IPS DF 6.9 (cell line): ENCODE measurements around the gene PBX2.

Source experiments
- DNase-seq: peaks from one replicate; pipeline ENCODE4 v3.0.0-alpha.2; 2013; ENCODE audit warnings: low read depth, low spot score
- H3K27ac ChIP-seq: one replicate; pipeline ENCODE4 v1.5.1; 2013; ENCODE audit warnings: low read length, control low read depth
- H3K27me3 ChIP-seq: 2 replicates; pipeline ENCODE4 v1.6.1; 2013; ENCODE audit warnings: mild to moderate bottlenecking, low read length; ENCODE audit not compliant: control insufficient read depth, insufficient read depth
- H3K36me3 ChIP-seq: 2 replicates; pipeline ENCODE4 v1.6.1; 2013; ENCODE audit warnings: low read length; ENCODE audit not compliant: control insufficient read depth, insufficient read depth
- H3K4me1 ChIP-seq: 2 replicates; pipeline ENCODE4 v1.6.1; 2013; ENCODE audit warnings: low read length; ENCODE audit not compliant: control insufficient read depth, insufficient read depth
- H3K4me3 ChIP-seq: 2 replicates; pipeline ENCODE4 v1.5.1; 2013; ENCODE audit warnings: mild to moderate bottlenecking, low read length
- H3K9me3 ChIP-seq: 2 replicates; pipeline ENCODE4 v1.6.1; 2013; ENCODE audit warnings: low read length, inconsistent platforms; ENCODE audit not compliant: control insufficient read depth, insufficient read depth
- WGBS: extraction: QIAGEN DNeasy Blood & Tissue Kit; methylation state at CpG from one replicate; pipeline ENCODE4 v1.1.7; 2013; ENCODE audit warnings: mixed read lengths, missing lambda C conversion rate; ENCODE audit not compliant: insufficient read length, insufficient coverage; 5-methylcytosine and 5-hydroxymethylcytosine counted together

The PBX2 gene

DNA sequence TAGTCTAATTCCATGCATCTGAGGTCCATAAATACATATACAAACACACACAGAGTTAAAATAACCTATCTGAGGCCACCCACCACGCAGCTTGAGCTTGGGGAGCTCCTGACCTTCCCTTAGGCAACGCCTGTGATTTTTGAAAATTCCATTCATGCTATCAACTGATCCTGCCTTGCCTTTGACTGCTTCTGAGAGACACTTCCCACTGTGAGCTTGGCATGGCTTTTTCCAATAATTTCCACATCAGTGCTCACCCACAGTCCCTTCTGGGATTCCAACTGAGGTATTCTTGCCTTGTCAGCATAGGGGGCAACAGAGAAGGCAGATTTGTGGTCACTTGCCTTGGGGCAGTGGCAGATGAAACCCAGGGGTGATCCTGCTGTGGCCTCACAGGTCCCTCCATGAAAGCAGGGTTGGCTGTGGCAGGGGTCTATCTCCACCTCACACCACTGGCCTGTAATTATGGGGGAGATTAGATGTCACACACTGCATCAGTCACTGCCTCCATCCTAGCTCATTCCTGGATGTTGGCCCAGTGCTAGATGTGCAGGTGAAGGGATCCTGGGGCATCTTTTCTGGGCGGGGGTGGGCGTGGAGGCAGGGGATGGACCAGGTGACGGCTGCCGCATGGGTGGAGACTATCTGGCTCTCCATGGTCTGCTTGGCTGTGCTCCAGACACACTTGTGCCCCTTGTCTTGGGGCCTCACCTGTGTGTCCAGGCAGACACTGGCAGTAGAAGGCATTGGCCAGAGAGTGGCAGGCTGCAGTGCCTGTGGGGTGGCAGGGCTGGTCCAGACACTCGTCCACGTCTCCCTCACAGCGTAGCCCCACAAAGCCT is 13.6 kb upstream of the PBX2 start:
- no CpG with 5 or more reads among the region's 9 CpGs for WGBS
- no peak for DNase-seq
- H3K9me3 ChIP-seq: no peaks in the 10 kb centered on the region
- H3K4me1 ChIP-seq: no peaks in the 10 kb centered on the region; the same call in 1 of the 2 replicates
- H3K36me3 ChIP-seq: no peaks in the 10 kb centered on the region
- no peak overlapping the region for H3K4me3 ChIP-seq
- H3K27ac ChIP-seq: no peak overlapping the region
- H3K27me3 ChIP-seq: no peaks in the 10 kb centered on the region

GRCh38 chr6:32202186-32202585 is 12.2 kb upstream of the PBX2 start:
- no peak for DNase-seq
- Histone ChIP-seq H3K4me1 (peaks cover 2% of the 10 kb centered on the region), H3K27ac (no peak overlapping the region), H3K27me3 (no peaks in the 10 kb centered on the region), H3K36me3 (no peaks in the 10 kb centered on the region), H3K4me3 (no peak overlapping the region), H3K9me3 (no peaks in the 10 kb centered on the region)
- no CpG with 5 or more reads among the region's 9 CpGs for WGBS

GRCh38 chr6:32200711-32201475 is 10.9 kb upstream of the PBX2 start:
- no peaks in the 10 kb centered on the region for H3K36me3 ChIP-seq
- peaks cover 7% of the 10 kb centered on the region for H3K4me1 ChIP-seq
- WGBS: no CpG with 5 or more reads among the region's 13 CpGs
- no peak overlapping the region for H3K27ac ChIP-seq
- no peaks in the 10 kb centered on the region for H3K27me3 ChIP-seq
- H3K4me3 ChIP-seq: no peak overlapping the region
- no peak for DNase-seq
- no peaks in the 10 kb centered on the region for H3K9me3 ChIP-seq

- whole genome bisulfite sequencing: no CpG with 5 or more reads among the region's 17 CpGs
- no peak for DNase-seq
- no peaks in the 10 kb centered on the region for H3K27me3 ChIP-seq
These were observed 8.9 kb upstream of the PBX2 start for GRCh38 chr6:32198866-32199265.

GRCh38 chr6:32198345-32198696 is 8.3 kb upstream of the PBX2 start:
- Histone ChIP-seq H3K4me1 (peaks cover 8% of the 10 kb centered on the region; the same call in 1 of the 2 replicates), H3K9me3 (no peaks in the 10 kb centered on the region), H3K36me3 (no peaks in the 10 kb centered on the region), H3K4me3 (no peak overlapping the region), H3K27me3 (no peaks in the 10 kb centered on the region), H3K27ac (no peak overlapping the region)
- no CpG with 5 or more reads among the region's 3 CpGs for WGBS
- DNase-seq: no peak

More at GRCh38 chr6:32198866-32199265, 8.9 kb upstream of the PBX2 start:
- H3K4me3 ChIP-seq: no peak overlapping the region
- no peaks in the 10 kb centered on the region for H3K36me3 ChIP-seq
- peaks cover 8% of the 10 kb centered on the region; the same call in 1 of the 2 replicates for H3K4me1 ChIP-seq
- H3K9me3 ChIP-seq: no peaks in the 10 kb centered on the region
- H3K27ac ChIP-seq: no peak overlapping the region

DNA sequence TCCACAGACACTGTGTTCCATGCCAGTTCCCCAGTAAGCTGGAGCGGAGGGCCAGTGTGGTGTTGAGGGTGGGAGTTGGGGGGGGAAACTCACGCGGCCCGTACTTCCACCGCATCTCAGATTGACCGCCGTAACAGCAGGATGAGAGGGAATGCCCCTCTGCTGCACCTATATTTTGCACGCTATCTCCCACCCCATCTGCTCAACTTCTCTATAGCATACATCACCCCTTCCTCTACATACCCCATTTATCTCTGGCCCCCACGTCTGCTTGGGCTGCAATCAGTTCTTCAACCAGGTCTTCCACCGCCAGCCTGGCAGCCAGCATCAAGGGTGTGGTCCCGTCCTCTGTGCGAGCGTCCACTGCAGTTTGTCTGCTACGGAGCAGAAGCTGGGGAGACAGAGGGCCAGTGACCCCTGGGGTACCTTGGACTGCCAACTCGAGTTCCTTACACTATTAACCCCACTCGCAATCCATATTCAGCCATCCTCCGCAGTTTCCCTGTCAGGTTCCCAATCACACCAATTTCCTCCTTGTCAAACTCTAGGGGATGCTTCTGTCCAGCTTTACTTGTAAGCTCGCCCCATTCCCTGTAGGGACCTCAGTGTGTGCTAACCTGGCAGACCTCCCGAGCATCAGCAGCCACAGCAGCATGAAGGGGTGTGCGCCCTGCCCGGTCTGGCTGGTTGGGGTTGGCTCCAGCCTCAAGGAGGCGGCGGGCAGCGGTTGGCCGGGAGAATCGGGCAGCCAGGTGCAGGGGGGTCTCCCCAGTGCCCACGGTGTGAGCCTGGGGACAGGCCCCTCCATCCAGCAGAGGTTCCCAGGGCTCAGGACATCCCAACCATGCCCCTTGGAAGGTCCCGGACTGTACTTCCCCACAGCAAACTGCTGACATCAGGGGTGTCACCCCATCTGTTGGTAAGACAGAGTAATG is 6.9 kb upstream of the PBX2 start:
- WGBS: no CpG with 5 or more reads among the region's 28 CpGs

GRCh38 chr6:32195902-32196681 is 6.1 kb upstream of the PBX2 start:
- H3K36me3 ChIP-seq: no peaks in the 10 kb centered on the region

More for the DNA sequence above, 6.9 kb upstream of the PBX2 start:
- Histone ChIP-seq H3K27me3 (no peaks in the 10 kb centered on the region), H3K27ac (no peak overlapping the region), H3K4me3 (peak overlapping the region; percentile 78; the same call in 1 of the 2 replicates), H3K9me3 (no peaks in the 10 kb centered on the region), H3K36me3 (no peaks in the 10 kb centered on the region), H3K4me1 (peaks cover 11% of the 10 kb centered on the region)
- no peak for DNase-seq

GRCh38 chr6:32195652-32195901 is 5.6 kb upstream of the PBX2 start:
- WGBS: no CpG with 5 or more reads among the region's 25 CpGs
- H3K27me3 ChIP-seq: no peaks in the 10 kb centered on the region
- no peak overlapping the region for H3K27ac ChIP-seq
- no peaks in the 10 kb centered on the region for H3K36me3 ChIP-seq
- no peaks in the 10 kb centered on the region for H3K9me3 ChIP-seq
- H3K4me3 ChIP-seq: peak overlapping the region; percentile 78; the same call in 1 of the 2 replicates
- peaks cover 15% of the 10 kb centered on the region for H3K4me1 ChIP-seq
- peak; percentile 99 for DNase-seq

More at GRCh38 chr6:32195902-32196681, 6.1 kb upstream of the PBX2 start:
- H3K27me3 ChIP-seq: no peaks in the 10 kb centered on the region
- H3K27ac ChIP-seq: no peak overlapping the region
- peak overlapping the region; percentile 78 for H3K4me3 ChIP-seq
- no CpG with 5 or more reads among the region's 58 CpGs for WGBS
- H3K4me1 ChIP-seq: peaks cover 13% of the 10 kb centered on the region
- no peak for DNase-seq
- H3K9me3 ChIP-seq: no peaks in the 10 kb centered on the region

- peaks cover 15% of the 10 kb centered on the region for H3K4me1 ChIP-seq
- DNase-seq: no peak
- WGBS: no CpG with 5 or more reads among the region's 15 CpGs
- no peaks in the 10 kb centered on the region for H3K27me3 ChIP-seq
- H3K9me3 ChIP-seq: no peaks in the 10 kb centered on the region
- no peaks in the 10 kb centered on the region for H3K36me3 ChIP-seq
- peak overlapping the region; percentile 26; the same call in 1 of the 2 replicates for H3K4me3 ChIP-seq
- no peak overlapping the region for H3K27ac ChIP-seq
These were observed 5.0 kb upstream of the PBX2 start for GRCh38 chr6:32194825-32195651.
